Measurements from ENCODE around the gene FICD.

DNA sequence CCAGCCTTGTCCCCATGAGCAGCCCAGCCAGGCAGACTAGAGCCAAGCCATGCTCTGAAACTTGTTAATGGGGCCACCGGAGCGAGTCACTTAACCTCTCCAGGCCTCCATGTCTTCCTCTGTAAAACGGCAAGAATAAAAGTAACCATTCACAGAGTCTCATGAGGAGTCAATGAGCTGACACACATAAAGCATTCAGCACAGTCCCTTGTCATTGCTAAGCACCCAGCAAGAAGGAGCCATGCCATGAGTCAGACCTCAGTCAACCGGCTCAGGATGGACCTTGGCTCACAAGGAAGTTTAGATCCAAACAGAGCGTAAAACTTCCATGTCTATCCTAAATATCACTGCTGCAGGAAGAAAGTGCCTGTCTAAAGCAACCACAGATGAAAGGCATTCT lies 10.6 kb downstream of the FICD start:
- TF ChIP-seq POLR2A (IDR thresholded peaks at IDR 0.05) (no peak), EP300 (IDR thresholded peaks at IDR 0.05) (no peak)

All from upper lobe of left lung (tissue), 4 donors.